Calu3 (cell line): ENCODE results near the gene SLCO1B3. TPM values are rescaled to one million over a fixed set of nuclear protein-coding genes. Genes with fewer than 3 reads are reported as not detected.

Experiments used
- BruUV-seq: library from RNA; stranded (reverse); fragments of 400-500 nt; replicated peaks from 2 replicates; lab custom pipeline; 2021; lab: Mats Ljungman, UMichigan
- CTCF ChIA-PET: fragments of 300-600 bp; sonication (Branson Sonifier 250); formaldehyde crosslinking; loops from one replicate; lab custom pipeline; 2022; ENCODE audit warnings: antibody characterized with exemption; lab: Charles Lee
- DNase-seq: peaks from one replicate; pipeline ENCODE4 v3.0.0; 2022
- H3K27ac Mint-ChIP-seq: one replicate; pipeline ENCODE4 v1.8.0; 2022; ENCODE audit warnings: mixed read lengths; ENCODE audit not compliant: unreplicated experiment
- H3K27me3 Mint-ChIP-seq: one replicate; pipeline ENCODE4 v1.8.0; 2022; ENCODE audit warnings: mixed read lengths; ENCODE audit not compliant: unreplicated experiment
- H3K36me3 Mint-ChIP-seq: one replicate; pipeline ENCODE4 v1.8.0; 2022; ENCODE audit warnings: mild to moderate bottlenecking, moderate library complexity, mixed read lengths; ENCODE audit not compliant: insufficient read depth, unreplicated experiment
- H3K4me1 Mint-ChIP-seq: one replicate; pipeline ENCODE4 v1.8.0; 2022; ENCODE audit warnings: mild to moderate bottlenecking, low read depth, mixed read lengths; ENCODE audit not compliant: unreplicated experiment
- H3K4me3 Mint-ChIP-seq: one replicate; pipeline ENCODE4 v1.8.0; 2022; ENCODE audit warnings: mild to moderate bottlenecking, low read depth, moderate library complexity, mixed read lengths; ENCODE audit not compliant: unreplicated experiment
- H3K9me3 Mint-ChIP-seq: one replicate; pipeline ENCODE4 v1.8.0; 2022; ENCODE audit warnings: low read depth, mixed read lengths; ENCODE audit not compliant: unreplicated experiment
- CTCF ChIP-seq: fragments of 200-600 bp; IDR thresholded peaks from one replicate; pipeline ENCODE4 v1.8.0; 2022; ENCODE audit warnings: antibody characterized with exemption; ENCODE audit not compliant: unreplicated experiment
- intact Hi-C: fragments of 100-400 bp; cut with micrococcal nuclease; formaldehyde crosslinking; loops from one replicate; pipeline ENCODE4 v1.10.0; 2022; ENCODE audit not compliant: unreplicated experiment
- total RNA-seq: library from RNA; stranded (reverse); gene quantifications from 2 replicates; pipeline ENCODE4 v1.2.3, GENCODE V29; 2022

The SLCO1B3 gene
- total RNA-seq, 1 experiment from 2014 or later = 40.4 TPM

- DNase-seq = no peak
- Mint-ChIP-seq H3K27ac (no peak overlapping the region), H3K4me3 (no peak overlapping the region), H3K36me3 (peaks cover 5% of the 10 kb centered on the region), H3K4me1 (no peaks in the 10 kb centered on the region), H3K27me3 (no peaks in the 10 kb centered on the region), H3K9me3 (peaks cover 10% of the 10 kb centered on the region)
- CTCF ChIA-PET = no interaction called here
- intact Hi-C loops = no loop called here
- BruUV-seq = no TSS peak
- TF ChIP-seq CTCF = no peak
Observed at GRCh38 chr12:20963303-20963702, 152.8 kb downstream of the SLCO1B3 start.

GRCh38 chr12:20963762-20964161 is 153.3 kb downstream of the SLCO1B3 start:
- H3K27me3 Mint-ChIP-seq = no peaks in the 10 kb centered on the region
- DNase-seq = no peak
- no peak overlapping the region for H3K4me3 Mint-ChIP-seq
- no peak for TF ChIP-seq CTCF
- CTCF ChIA-PET = no interaction called here
- H3K27ac Mint-ChIP-seq = no peak overlapping the region
- intact Hi-C loops = no loop called here
- H3K9me3 Mint-ChIP-seq = peaks cover 10% of the 10 kb centered on the region
- H3K36me3 Mint-ChIP-seq = peaks cover 5% of the 10 kb centered on the region
- H3K4me1 Mint-ChIP-seq = no peaks in the 10 kb centered on the region
- no TSS peak for BruUV-seq

Other genes starting within 250 kb of the SLCO1B3 start
- gene SLCO1C1, start 115.4 kb upstream of the SLCO1B3 start, total RNA-seq = 0.54 and 0.80 TPM in 2 replicates